Heart left ventricle (tissue), 13 donors: ENCODE data around the gene GRB7.

Experiments
- POLR2A ChIP-seq, 2 donors: fragments of 450-650 bp; IDR thresholded peaks; one replicate each; pipeline ENCODE4 v1.6.1; 2017; ENCODE audit warnings: antibody characterized with exemption in 2 of 2, mild to moderate bottlenecking in 2 of 2, moderate library complexity in 2 of 2
- TF ChIP-seq, protein P1 (sequence below), 12 donors: fragments of 200-600 bp; sonication (generic) in 4 of 12; IDR thresholded peaks; one replicate each; pipeline versions ENCODE4 v1.5.0 to v1.8.0; 2018 to 2022; ENCODE audit warnings: antibody characterized with exemption in 12 of 12, mild to moderate bottlenecking in 5 of 12
- donor health status: ischemic (EF 13 %, LVEDD 7.1; RV severe dilation, severe dysfunction).
- donor health status: DM: no; HTN: yes; CAD: no.
- donor health status: DM: no; HTN: no; CAD: no.
- donor health status: ischemic (EF 25% LVEDD 6.9; RV normal size, moderate dysfunction).
- donor health status: ischemic (EF 25% LVEDD 5.7; RV mildly dilated, moderate dysfunction).
- donor health status: ischemic (EF 35%, LVEDD 5.7; RV mildly dilated, moderate dysfunction).
- donor health status: nonischemic (EF 11% LVEDD 7.7; RV severe dilation, severe dysfunction).
- donor health status: DM: yes; HTN: yes; CAD: no.
- donor health status: PGD.
- donor health status: ischemic (EF 29% LVEDD 5.4; RV normal size, mild dysfunction).
- donor health status: nonischemic (EF 23%, LVEDD 6.1; RV moderate dilation, normal function).

DNA sequence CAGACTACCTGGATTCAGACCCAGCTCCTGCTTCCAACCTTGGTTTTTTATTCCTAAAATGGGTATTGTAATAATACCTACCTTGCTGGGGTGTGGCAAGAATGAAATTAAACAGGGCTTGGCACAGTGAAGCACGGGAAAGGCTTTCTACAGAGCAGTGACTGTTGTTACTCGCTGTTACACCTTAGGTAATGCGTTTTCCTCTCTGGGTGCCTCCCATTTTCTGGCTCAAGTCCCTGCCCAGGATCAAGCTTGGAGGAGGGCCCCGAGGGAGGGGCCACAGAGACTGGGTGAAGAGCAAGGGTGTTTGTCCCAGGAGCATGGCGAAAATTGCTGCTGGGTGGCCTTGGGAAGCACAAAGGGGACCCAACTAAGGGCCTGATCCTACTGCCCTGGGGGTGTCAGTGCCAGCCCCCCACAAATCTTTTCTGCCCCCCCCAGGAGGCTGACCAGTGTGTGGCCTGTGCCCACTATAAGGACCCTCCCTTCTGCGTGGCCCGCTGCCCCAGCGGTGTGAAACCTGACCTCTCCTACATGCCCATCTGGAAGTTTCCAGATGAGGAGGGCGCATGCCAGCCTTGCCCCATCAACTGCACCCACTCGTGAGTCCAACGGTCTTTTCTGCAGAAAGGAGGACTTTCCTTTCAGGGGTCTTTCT, 20.7 kb upstream of the GRB7 start:
- TF ChIP-seq, protein P1, sequence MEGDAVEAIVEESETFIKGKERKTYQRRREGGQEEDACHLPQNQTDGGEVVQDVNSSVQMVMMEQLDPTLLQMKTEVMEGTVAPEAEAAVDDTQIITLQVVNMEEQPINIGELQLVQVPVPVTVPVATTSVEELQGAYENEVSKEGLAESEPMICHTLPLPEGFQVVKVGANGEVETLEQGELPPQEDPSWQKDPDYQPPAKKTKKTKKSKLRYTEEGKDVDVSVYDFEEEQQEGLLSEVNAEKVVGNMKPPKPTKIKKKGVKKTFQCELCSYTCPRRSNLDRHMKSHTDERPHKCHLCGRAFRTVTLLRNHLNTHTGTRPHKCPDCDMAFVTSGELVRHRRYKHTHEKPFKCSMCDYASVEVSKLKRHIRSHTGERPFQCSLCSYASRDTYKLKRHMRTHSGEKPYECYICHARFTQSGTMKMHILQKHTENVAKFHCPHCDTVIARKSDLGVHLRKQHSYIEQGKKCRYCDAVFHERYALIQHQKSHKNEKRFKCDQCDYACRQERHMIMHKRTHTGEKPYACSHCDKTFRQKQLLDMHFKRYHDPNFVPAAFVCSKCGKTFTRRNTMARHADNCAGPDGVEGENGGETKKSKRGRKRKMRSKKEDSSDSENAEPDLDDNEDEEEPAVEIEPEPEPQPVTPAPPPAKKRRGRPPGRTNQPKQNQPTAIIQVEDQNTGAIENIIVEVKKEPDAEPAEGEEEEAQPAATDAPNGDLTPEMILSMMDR (IDR thresholded peaks at IDR 0.05), result no peak
- no peak for TF ChIP-seq POLR2A (IDR thresholded peaks at IDR 0.05)
